Effector memory CD8-positive, alpha-beta T cell (primary cell): ENCODE data around the gene ANKRD29.
A peak's percentile ranks its signal among the peaks of the same experiment; 100 is the strongest.
"Not testable (repeated sequence)": the region's sequence is repeated elsewhere in the genome, so short reads cannot be mapped to it uniquely, and the experiment has no call there.

Experiments used
- ATAC-seq: fragments of 150-1000 bp; cut with Tn5 transposase; replicated peaks from 2 replicates; pipeline ENCODE4 v1.10.0; 2021; ENCODE audit warnings: mild to moderate bottlenecking, moderate library complexity
- DNase-seq, 3 experiments: peaks; one replicate each; pipeline ENCODE4 v3.0.0; 2021
- H3K27ac Mint-ChIP-seq, 2 donors: one replicate each; pipeline ENCODE4 v1.8.0; 2022; ENCODE audit warnings: mild to moderate bottlenecking in 2 of 2, mixed read lengths in 2 of 2, moderate library complexity in 2 of 2
- H3K27me3 Mint-ChIP-seq, 2 donors: one replicate each; pipeline ENCODE4 v1.8.0; 2022; ENCODE audit warnings: mixed read lengths in 2 of 2
- H3K36me3 Mint-ChIP-seq: one replicate; pipeline ENCODE4 v1.8.0; 2022; ENCODE audit warnings: mild to moderate bottlenecking, moderate library complexity, mixed read lengths; ENCODE audit not compliant: insufficient read depth
- H3K4me1 Mint-ChIP-seq, 2 donors: one replicate each; pipeline ENCODE4 v1.8.0; 2022; ENCODE audit warnings: low read depth in 2 of 2, mixed read lengths in 2 of 2
- H3K4me3 Mint-ChIP-seq, 2 donors: one replicate each; pipeline ENCODE4 v1.8.0; 2022; ENCODE audit warnings: mild to moderate bottlenecking in 2 of 2, mixed read lengths in 2 of 2, moderate library complexity in 2 of 2
- H3K9me3 Mint-ChIP-seq, 2 donors: one replicate each; pipeline ENCODE4 v1.8.0; 2022; ENCODE audit warnings: mixed read lengths in 2 of 2

ANKRD29 gene

GRCh38 chr18:23648456-23648855 is 14.3 kb downstream of the ANKRD29 start:
- H3K27ac Mint-ChIP-seq = no peak overlapping the region
- H3K27me3 Mint-ChIP-seq = peaks cover 8 to 49% of the 10 kb centered on the region in 2 donors
- no peaks in the 10 kb centered on the region for H3K36me3 Mint-ChIP-seq
- H3K9me3 Mint-ChIP-seq = no peaks in the 10 kb centered on the region
- no peaks in the 10 kb centered on the region for H3K4me1 Mint-ChIP-seq
- H3K4me3 Mint-ChIP-seq = no peak overlapping the region
- ATAC-seq (no peak), DNase-seq (no peak)

- Mint-ChIP-seq H3K36me3 (no peaks in the 10 kb centered on the region), H3K27ac (no peak overlapping the region), H3K27me3 (peaks cover 8 to 44% of the 10 kb centered on the region in 2 donors), H3K4me1 (no peaks in the 10 kb centered on the region), H3K4me3 (no peak overlapping the region), H3K9me3 (no peaks in the 10 kb centered on the region)
- DNase-seq (no peak), ATAC-seq (no peak)
Measured at GRCh38 chr18:23646282-23646681, 16.4 kb downstream of the ANKRD29 start.

GRCh38 chr18:23645568-23646175 is 17.0 kb downstream of the ANKRD29 start:
- H3K27me3 Mint-ChIP-seq = peaks cover 8 to 44% of the 10 kb centered on the region in 2 donors
- H3K4me1 Mint-ChIP-seq = no peaks in the 10 kb centered on the region
- no peaks in the 10 kb centered on the region for H3K36me3 Mint-ChIP-seq
- DNase-seq (no peak), ATAC-seq (no peak)
- H3K9me3 Mint-ChIP-seq = no peaks in the 10 kb centered on the region
- no peak overlapping the region for H3K27ac Mint-ChIP-seq
- no peak overlapping the region for H3K4me3 Mint-ChIP-seq

GRCh38 chr18:23643815-23644490 is 18.8 kb downstream of the ANKRD29 start:
- ATAC-seq = no peak
- Mint-ChIP-seq H3K4me1 (no peaks in the 10 kb centered on the region), H3K27ac (no peak overlapping the region), H3K36me3 (no peaks in the 10 kb centered on the region), H3K4me3 (no peak overlapping the region), H3K9me3 (no peaks in the 10 kb centered on the region), H3K27me3 (peaks cover 8 to 40% of the 10 kb centered on the region in 2 donors)
- DNase-seq = no peak

GRCh38 chr18:23641937-23642666 is 20.6 kb downstream of the ANKRD29 start:
- no peak for DNase-seq
- H3K36me3 Mint-ChIP-seq = no peaks in the 10 kb centered on the region
- ATAC-seq = no peak
- peaks cover 5 to 27% of the 10 kb centered on the region in 2 donors for H3K27me3 Mint-ChIP-seq
- H3K4me1 Mint-ChIP-seq = no peaks in the 10 kb centered on the region
- H3K27ac Mint-ChIP-seq = no peak overlapping the region
- H3K4me3 Mint-ChIP-seq = no peak overlapping the region
- H3K9me3 Mint-ChIP-seq = no peaks in the 10 kb centered on the region

- Mint-ChIP-seq H3K4me3 (no peak overlapping the region), H3K27me3 (peaks cover 5 to 27% of the 10 kb centered on the region in 2 donors), H3K27ac (no peak overlapping the region), H3K9me3 (no peaks in the 10 kb centered on the region), H3K36me3 (no peaks in the 10 kb centered on the region), H3K4me1 (no peaks in the 10 kb centered on the region)
- ATAC-seq (no peak), DNase-seq (no peak)
Measured at GRCh38 chr18:23641143-23641720, 21.5 kb downstream of the ANKRD29 start.

- ATAC-seq (no peak), DNase-seq (no peak)
- Mint-ChIP-seq H3K27ac (no peak overlapping the region), H3K9me3 (no peaks in the 10 kb centered on the region), H3K4me1 (no peaks in the 10 kb centered on the region), H3K4me3 (no peak overlapping the region), H3K36me3 (no peaks in the 10 kb centered on the region), H3K27me3 (peaks cover 5 to 31% of the 10 kb centered on the region in 2 donors)
Measured at GRCh38 chr18:23640052-23640451, 22.7 kb downstream of the ANKRD29 start.

- DNase-seq, ATAC-seq, H3K4me1 Mint-ChIP-seq, H3K36me3 Mint-ChIP-seq, H3K27ac Mint-ChIP-seq, H3K9me3 Mint-ChIP-seq, H3K4me3 Mint-ChIP-seq: not testable (repeated sequence)
- H3K27me3 Mint-ChIP-seq = peaks cover 5 to 41% of the 10 kb centered on the region in 2 donors
Measured at GRCh38 chr18:23636433-23636832, 26.3 kb downstream of the ANKRD29 start.

GRCh38 chr18:23636071-23636399 is 26.7 kb downstream of the ANKRD29 start:
- no peaks in the 10 kb centered on the region for H3K9me3 Mint-ChIP-seq
- peaks cover 5 to 41% of the 10 kb centered on the region in 2 donors for H3K27me3 Mint-ChIP-seq
- ATAC-seq = no peak
- H3K27ac Mint-ChIP-seq = no peak overlapping the region
- H3K36me3 Mint-ChIP-seq = no peaks in the 10 kb centered on the region
- peaks cover 1 to 5% of the 10 kb centered on the region in 2 donors for H3K4me1 Mint-ChIP-seq
- no peak for DNase-seq
- no peak overlapping the region for H3K4me3 Mint-ChIP-seq

- Mint-ChIP-seq H3K4me1 (peaks cover 1 to 5% of the 10 kb centered on the region in 2 donors), H3K27ac (peak overlapping the region in 1 of 2 donors; percentile 37), H3K9me3 (no peaks in the 10 kb centered on the region), H3K36me3 (no peaks in the 10 kb centered on the region), H3K4me3 (no peak overlapping the region), H3K27me3 (peaks cover 5 to 41% of the 10 kb centered on the region in 2 donors)
- ATAC-seq = no peak
- DNase-seq = no peak
Measured at GRCh38 chr18:23635283-23636070, 27.2 kb downstream of the ANKRD29 start.

- peaks cover 1 to 5% of the 10 kb centered on the region in 2 donors for H3K4me1 Mint-ChIP-seq
- DNase-seq = no peak
- peak overlapping the region in 1 of 2 donors; percentile 37 for H3K27ac Mint-ChIP-seq
- no peaks in the 10 kb centered on the region for H3K9me3 Mint-ChIP-seq
- H3K4me3 Mint-ChIP-seq = no peak overlapping the region
- ATAC-seq = no peak
- peaks cover 5 to 37% of the 10 kb centered on the region in 2 donors for H3K27me3 Mint-ChIP-seq
- no peaks in the 10 kb centered on the region for H3K36me3 Mint-ChIP-seq
Measured at GRCh38 chr18:23634692-23635091, 28.0 kb downstream of the ANKRD29 start.

- no peak overlapping the region for H3K4me3 Mint-ChIP-seq
- peaks cover 0 to 29% of the 10 kb centered on the region in 2 donors for H3K27me3 Mint-ChIP-seq
- no peak overlapping the region for H3K27ac Mint-ChIP-seq
- H3K4me1 Mint-ChIP-seq = peaks cover 1 to 5% of the 10 kb centered on the region in 2 donors
- no peaks in the 10 kb centered on the region for H3K36me3 Mint-ChIP-seq
- DNase-seq (no peak), ATAC-seq (no peak)
- no peaks in the 10 kb centered on the region for H3K9me3 Mint-ChIP-seq
Measured at GRCh38 chr18:23632615-23633014, 30.1 kb downstream of the ANKRD29 start.

GRCh38 chr18:23631746-23632145 is 31.0 kb downstream of the ANKRD29 start:
- ATAC-seq = no peak
- H3K27me3 Mint-ChIP-seq = peaks cover 0 to 29% of the 10 kb centered on the region in 2 donors
- no peaks in the 10 kb centered on the region for H3K9me3 Mint-ChIP-seq
- peaks cover 1 to 5% of the 10 kb centered on the region in 2 donors for H3K4me1 Mint-ChIP-seq
- no peaks in the 10 kb centered on the region for H3K36me3 Mint-ChIP-seq
- no peak for DNase-seq
- H3K4me3 Mint-ChIP-seq = no peak overlapping the region
- H3K27ac Mint-ChIP-seq = no peak overlapping the region
